ENCODE data around the gene VSIG10L2. TPM values are rescaled to one million over a fixed set of nuclear protein-coding genes. Genes with fewer than 3 reads are reported as not detected.

VSIG10L2 gene
- total and polyA plus RNA-seq, 2 donors from 2014 or later: not detected

- intact Hi-C loops (cut with DNase I): no loop called here
- no peak for TF ChIP-seq CTCF (IDR thresholded peaks at IDR 0.05; ENCODE audit: borderline replicate concordance, extremely low read depth, insufficient read depth)
Measured at GRCh38 chr11:125943661-125944349, 2.0 kb upstream of the VSIG10L2 start.

GRCh38 chr11:125944350-125945010, 1.4 kb upstream of the VSIG10L2 start:
- intact Hi-C loops (cut with DNase I): no loop called here
- DNase-seq: no peak
- Histone ChIP-seq H3K4me3 (ENCODE audit: low read length in 3 of 3) (no peak overlapping the region), H3K27me3 (ENCODE audit: control insufficient read depth, insufficient read depth, low read length) (no peaks in the 10 kb centered on the region), H3K27ac (ENCODE audit: low read depth in 2 of 2, low read length in 2 of 2) (no peak overlapping the region), H3K9me3 (ENCODE audit: control insufficient read depth in 2 of 3, insufficient read depth in 1 of 3, low read length in 3 of 3) (no peaks in the 10 kb centered on the region), H3K36me3 (ENCODE audit: control insufficient read depth in 2 of 3, insufficient read depth in 3 of 3, low read length in 3 of 3) (no peaks in the 10 kb centered on the region), H3K9ac (ENCODE audit: low read length in 3 of 3) (no peak overlapping the region), H3K4me1 (ENCODE audit: control insufficient read depth in 2 of 3, insufficient read depth in 2 of 3, low read depth in 1 of 3, low read length in 3 of 3) (no peaks in the 10 kb centered on the region)
- no peak for TF ChIP-seq CTCF (IDR thresholded peaks at IDR 0.05; ENCODE audit: borderline replicate concordance, extremely low read depth, insufficient read depth)
- no peak for FAIRE-seq

More at GRCh38 chr11:125943661-125944349, 2.0 kb upstream of the VSIG10L2 start:
- DNase-seq (no peak), FAIRE-seq (no peak)
- no peaks in the 10 kb centered on the region for H3K9me3 ChIP-seq (ENCODE audit: control insufficient read depth in 2 of 3, insufficient read depth in 1 of 3, low read length in 3 of 3)
- no peak overlapping the region for H3K27ac ChIP-seq (ENCODE audit: low read depth in 2 of 2, low read length in 2 of 2)
- no peak overlapping the region for H3K9ac ChIP-seq (ENCODE audit: low read length in 3 of 3)
- H3K27me3 ChIP-seq (ENCODE audit: control insufficient read depth, insufficient read depth, low read length): no peaks in the 10 kb centered on the region
- no peaks in the 10 kb centered on the region for H3K36me3 ChIP-seq (ENCODE audit: control insufficient read depth in 2 of 3, insufficient read depth in 3 of 3, low read length in 3 of 3)
- no peaks in the 10 kb centered on the region for H3K4me1 ChIP-seq (ENCODE audit: control insufficient read depth in 2 of 3, insufficient read depth in 2 of 3, low read depth in 1 of 3, low read length in 3 of 3)
- H3K4me3 ChIP-seq (ENCODE audit: low read length in 3 of 3): no peak overlapping the region

GRCh38 chr11:125945011-125945796, 640 bp upstream of the VSIG10L2 start:
- Histone ChIP-seq H3K4me3 (ENCODE audit: low read length in 3 of 3) (no peak overlapping the region), H3K4me1 (ENCODE audit: control insufficient read depth in 2 of 3, insufficient read depth in 2 of 3, low read depth in 1 of 3, low read length in 3 of 3) (no peaks in the 10 kb centered on the region), H3K36me3 (ENCODE audit: control insufficient read depth in 2 of 3, insufficient read depth in 3 of 3, low read length in 3 of 3) (no peaks in the 10 kb centered on the region), H3K27me3 (ENCODE audit: control insufficient read depth, insufficient read depth, low read length) (no peaks in the 10 kb centered on the region), H3K27ac (ENCODE audit: low read depth in 2 of 2, low read length in 2 of 2) (no peak overlapping the region), H3K9me3 (ENCODE audit: control insufficient read depth in 2 of 3, insufficient read depth in 1 of 3, low read length in 3 of 3) (no peaks in the 10 kb centered on the region), H3K9ac (ENCODE audit: low read length in 3 of 3) (no peak overlapping the region)
- intact Hi-C loops (cut with DNase I): no loop called here
- FAIRE-seq (no peak), DNase-seq (no peak)
- TF ChIP-seq CTCF (IDR thresholded peaks at IDR 0.05; ENCODE audit: borderline replicate concordance, extremely low read depth, insufficient read depth): no peak

Measured in kidney (tissue), 14 donors.